ENCODE results near the gene MRPL30. TPM values are rescaled to one million over a fixed set of nuclear protein-coding genes. Genes with fewer than 3 reads are reported as not detected.

Gene MRPL30
- total and polyA plus RNA-seq, 2 of the 8 experiments (the other 6 are each of a cell fraction or from before 2014, with no cell fraction given), result 22.3 to 46.2 TPM

GRCh38 chr2:99171377-99172140 is 9.4 kb upstream of the MRPL30 start:
- H2BK5ac ChIP-seq (ENCODE audit: low read depth, low read length), result no peak overlapping the region
- no peak for TF ChIP-seq KDM4A (IDR thresholded peaks at IDR 0.05; ENCODE audit: low read depth, low read length, severe bottlenecking)
- TF ChIP-seq RFX5 (IDR thresholded peaks at IDR 0.05; ENCODE audit: borderline replicate concordance, low read depth, low read length), result no peak
- no peak for TF ChIP-seq HDAC2 (IDR thresholded peaks at IDR 0.05; ENCODE audit: borderline replicate concordance in 1 of 2, low read depth in 2 of 2, low read length in 2 of 2)

More at GRCh38 chr2:99171377-99172140, 9.4 kb upstream of the MRPL30 start:
- DNase-seq (ENCODE audit: low read depth in 1 of 2, low spot score in 2 of 2), result no peak
- Histone ChIP-seq H3K9ac (replicated peaks in 1 of 4; ENCODE audit: extremely low read depth in 1 of 4, low read depth in 3 of 4, low read length in 3 of 4) (no peak overlapping the region), H3K79me2 (ENCODE audit: control insufficient read depth in 1 of 2, insufficient read depth in 2 of 2, low read length in 2 of 2) (no peaks in the 10 kb centered on the region; a peak in 1 of 4 replicates), H3K14ac (ENCODE audit: insufficient read length) (no peak overlapping the region), H2AFZ (ENCODE audit: low read length) (no peak overlapping the region), H3K4me1 (replicated peaks in 1 of 4; ENCODE audit: control insufficient read depth in 3 of 4, insufficient read depth in 4 of 4, low read length in 3 of 4) (no peaks in the 10 kb centered on the region), H4K8ac (ENCODE audit: extremely low read depth, insufficient read depth, low read length) (no peak overlapping the region), H3K36me3 (ENCODE audit: control insufficient read depth in 2 of 4, insufficient read depth in 4 of 4, low read length in 3 of 4) (peaks cover 0 to 33% (median 8%) of the 10 kb centered on the region in 4 experiments; a peak in 6 of 8 replicates), H3K18ac (ENCODE audit: extremely low read depth, low read length) (no peak overlapping the region), H2BK20ac (ENCODE audit: low read length) (no peak overlapping the region), H3K56ac (replicated peaks; ENCODE audit: insufficient read length, low read depth, low read length) (no peak overlapping the region), H3K4me2 (ENCODE audit: insufficient read depth in 1 of 2, low read depth in 2 of 2, low read length in 2 of 2) (no peak overlapping the region), H2BK120ac (replicated peaks; ENCODE audit: low read depth, low read length) (no peak overlapping the region), H3K23ac (ENCODE audit: insufficient read length) (no peak overlapping the region), H3K27me3 (replicated peaks in 1 of 4; ENCODE audit: control insufficient read depth in 3 of 4, extremely low read depth in 1 of 4, insufficient read depth in 3 of 4, low read length in 3 of 4) (no peaks in the 10 kb centered on the region), H2BK15ac (ENCODE audit: low read length) (no peak overlapping the region), H3K27ac (ENCODE audit: low read depth, low read length) (no peak overlapping the region), H2AK5ac (ENCODE audit: low read depth, low read length) (no peak overlapping the region), H3K23me2 (ENCODE audit: low read depth, low read length) (no peaks in the 10 kb centered on the region), H3K4ac (replicated peaks; ENCODE audit: insufficient read length, low read depth, low read length) (no peak overlapping the region), H3K79me1 (ENCODE audit: low read depth, low read length) (no peaks in the 10 kb centered on the region), H4K20me1 (replicated peaks in 1 of 2; ENCODE audit: control insufficient read depth in 1 of 2, insufficient read depth in 2 of 2, low read length in 2 of 2) (peaks cover 0 to 3% of the 10 kb centered on the region in 2 experiments), H2BK12ac (ENCODE audit: low read depth, low read length) (no peak overlapping the region), H3K4me3 (ENCODE audit: extremely low read depth in 1 of 4, insufficient read depth in 2 of 4, low read depth in 3 of 4, low read length in 4 of 4) (no peak overlapping the region), H4K5ac (ENCODE audit: insufficient read length, low read depth, low read length) (no peak overlapping the region), H3K9me3 (ENCODE audit: insufficient read depth in 2 of 2, low read depth in 1 of 2, low read length in 1 of 2) (no peaks in the 10 kb centered on the region), H4K91ac (replicated peaks; ENCODE audit: insufficient read length, low read length) (no peak overlapping the region)
- 93% methylated on average over 8 of the region's 8 CpGs; no CpG with 5 or more reads in 1 of the 2 experiments for WGBS, 2 experiments (ENCODE audit: extremely low coverage in 1 of 2, insufficient coverage in 1 of 2, insufficient read length in 1 of 2, insufficient replicate concordance in 2 of 2, low coverage in 1 of 2, low lambda C conversion rate in 2 of 2, missing lambda C conversion rate in 1 of 2)
- ChIA-PET POLR2A (ENCODE audit: partially characterized antibody) (interaction anchor here (0.6 to 1.3 kb wide), 4 partner anchors 8 to 143 kb away, joined by 3 to 7 read pairs (median 4); partner anchors contain the start of genes MITD1 and MRPL30), CTCF (ENCODE audit: partially characterized antibody) (interaction anchor here (0.7 to 1.4 kb wide), 4 partner anchors 9 to 527 kb away, joined by 3 to 6 read pairs (median 4); no protein-coding TSS in a partner anchor)
- no peak for FAIRE-seq
